SK-N-SH (cell line): ENCODE data around the gene POLR1H. TPM values are rescaled to one million over a fixed set of nuclear protein-coding genes. Genes with fewer than 3 reads are reported as not detected.
A peak's percentile ranks its signal among the peaks of the same experiment; 100 is the strongest.

Experiments used
- CTCF ChIA-PET: fragments of 300-600, 350-600 bp; formaldehyde crosslinking; extraction: SDS; loops from one replicate; lab custom pipeline; 2021; lab: Yijun Ruan, JAX
- POLR2A ChIA-PET: fragments of 350-600 bp; sonication (Branson Sonifier 250); formaldehyde crosslinking; extraction: SDS; loops from one replicate; lab custom pipeline; 2020; ENCODE audit warnings: antibody characterized with exemption, inconsistent platforms; lab: Yijun Ruan, JAX
- DNase-seq: peaks from one replicate; pipeline ENCODE4 v3.0.0; 2012
- H2AFZ ChIP-seq: fragments of 200-600 bp; sonication (generic); 2 replicates; pipeline ENCODE4 v1.8.1; 2016; ENCODE audit warnings: antibody characterized with exemption, mild to moderate bottlenecking, low read depth
- H3F3A ChIP-seq: fragments of 200-600 bp; sonication (generic); replicated peaks from 2 replicates; pipeline ENCODE3; 2016; ENCODE audit warnings: antibody characterized with exemption, mild to moderate bottlenecking; ENCODE audit not compliant: insufficient read depth
- H3K27ac ChIP-seq, 2 experiments: fragments of 200-500 bp in 1 of 2; fragments of 200-600 bp in 1 of 2; sonication (Bioruptor generic) in 1 of 2; sonication (generic), shearing (Covaris generic) in 1 of 2; 2 replicates each; pipeline versions ENCODE4 v1.5.1 to v1.6.1; 2014 to 2016; ENCODE audit warnings: low read depth in 2 of 2, inconsistent platforms in 1 of 2, low read length in 1 of 2, mild to moderate bottlenecking in 1 of 2, mixed read lengths in 1 of 2
- H3K27me3 ChIP-seq: fragments of 200-600 bp; sonication (generic), shearing (Covaris generic); 2 replicates; pipeline ENCODE4 v1.6.1; 2016; ENCODE audit warnings: mixed run types; ENCODE audit not compliant: insufficient read depth
- H3K36me3 ChIP-seq, 2 experiments: fragments of 200-500 bp in 1 of 2; fragments of 200-600 bp in 1 of 2; sonication (Bioruptor generic) in 1 of 2; sonication (generic) in 1 of 2; replicated peaks in 1 of 2; 2 replicates each; pipeline versions ENCODE3 to v1.5.1; 2014 to 2016; ENCODE audit warnings: low read length in 1 of 2, mild to moderate bottlenecking in 1 of 2; ENCODE audit not compliant: insufficient read depth in 2 of 2, control insufficient read depth in 1 of 2
- H3K4me1 ChIP-seq, 2 experiments: fragments of 200-500 bp in 1 of 2; fragments of 200-600 bp in 1 of 2; sonication (Bioruptor generic) in 1 of 2; sonication (generic), shearing (Covaris generic) in 1 of 2; 2 replicates each; pipeline versions ENCODE4 v1.5.1 to v1.6.1; 2014 to 2016; ENCODE audit warnings: low read depth in 1 of 2, low read length in 1 of 2, mixed run types in 1 of 2; ENCODE audit not compliant: insufficient read depth in 2 of 2, control insufficient read depth in 1 of 2
- H3K4me2 ChIP-seq: fragments of 200-600 bp; sonication (generic), shearing (Covaris generic); 2 replicates; pipeline ENCODE4 v1.6.1; 2017; ENCODE audit warnings: mixed run types
- H3K4me3 ChIP-seq, 2 experiments: fragments of 200-500 bp in 1 of 2; fragments of 200-600 bp in 1 of 2; sonication (Bioruptor generic) in 1 of 2; sonication (generic), shearing (Covaris generic) in 1 of 2; 2 replicates each; pipeline versions ENCODE4 v1.5.1 to v1.8.1; 2014 to 2016; ENCODE audit warnings: low read depth in 2 of 2, inconsistent platforms in 1 of 2, low read length in 1 of 2, mild to moderate bottlenecking in 1 of 2, mixed read lengths in 1 of 2, moderate library complexity in 1 of 2
- H3K79me2 ChIP-seq: fragments of 200-600 bp; sonication (generic); 2 replicates; pipeline ENCODE4 v1.8.1; 2017; ENCODE audit warnings: mild to moderate bottlenecking; ENCODE audit not compliant: insufficient read depth
- H3K9ac ChIP-seq: fragments of 200-600 bp; sonication (generic); 2 replicates; pipeline ENCODE4 v1.6.1; 2017; ENCODE audit warnings: mixed run types
- H3K9me2 ChIP-seq: fragments of 200-600 bp; sonication (generic); 2 replicates; pipeline ENCODE4 v1.6.1; 2017; ENCODE audit warnings: mixed run types
- H3K9me3 ChIP-seq: fragments of 200-600 bp; sonication (generic); 2 replicates; pipeline ENCODE4 v1.6.1; 2017; ENCODE audit warnings: mixed run types, mild to moderate bottlenecking, moderate library complexity
- H4K20me1 ChIP-seq: fragments of 200-600 bp; sonication (generic); 2 replicates; pipeline ENCODE4 v1.6.1; 2017; ENCODE audit warnings: mild to moderate bottlenecking, mixed run types; ENCODE audit not compliant: insufficient read depth
- CTCF ChIP-seq: fragments of 200-600 bp; sonication (generic); IDR thresholded peaks from 2 replicates; pipeline ENCODE4 v1.6.1; 2017; ENCODE audit warnings: antibody characterized with exemption, mild to moderate bottlenecking, moderate library complexity
- EZH2phosphoT487 ChIP-seq: fragments of 200-600 bp; sonication (generic); IDR thresholded peaks from 2 replicates; pipeline ENCODE4 v1.6.1; 2017; ENCODE audit warnings: low read depth, mixed run types, mild to moderate bottlenecking, antibody characterized with exemption, moderate library complexity, borderline replicate concordance
- IRF3 ChIP-seq: fragments of 150-350 bp; IDR thresholded peaks from 2 replicates; pipeline ENCODE4 v1.6.1; 2016; ENCODE audit warnings: mild to moderate bottlenecking, low read depth, low read length
- JUND ChIP-seq: IDR thresholded peaks from 2 replicates; pipeline ENCODE4 v1.4.0; 2012
- MAX ChIP-seq: IDR thresholded peaks from 2 replicates; pipeline ENCODE4 v1.4.0; 2012; ENCODE audit warnings: low read depth
- MEF2A ChIP-seq: IDR thresholded peaks from 2 replicates; pipeline ENCODE4 v1.4.0; 2012; ENCODE audit warnings: low read depth, borderline replicate concordance
- NRF1 ChIP-seq: IDR thresholded peaks from 2 replicates; pipeline ENCODE4 v1.6.1; 2012; ENCODE audit warnings: low read depth, mild to moderate bottlenecking, low read length
- RCOR1 ChIP-seq: fragments of 150-350 bp; IDR thresholded peaks from 2 replicates; pipeline ENCODE4 v1.6.1; 2017; ENCODE audit warnings: antibody characterized with exemption, low read length
- WGBS: methylation state at CpG from one replicate; pipeline ENCODE4 v1.1.6; 2017; ENCODE audit warnings: low lambda C conversion rate; 5-methylcytosine and 5-hydroxymethylcytosine counted together
- polyA plus RNA-seq, 3 experiments: library from polyadenylated mRNA; depleted of rRNA; stranded (reverse); fragments of >200 nt; gene quantifications; 2 replicates each; pipeline ENCODE4 v1.2.3, GENCODE V29; 2012

POLR1H gene
- polyA plus RNA-seq, 1 of the 3 experiments (the other 2 are of a cell fraction): 40.6 TPM

GRCh38 chr6:30075790-30076732 is 15.0 kb downstream of the POLR1H start:
- Histone ChIP-seq H3K36me3 (no peaks in the 10 kb centered on the region), H2AFZ (no peak overlapping the region), H3K27ac (no peak overlapping the region), H3K9me2 (no peaks in the 10 kb centered on the region), H3K79me2 (no peaks in the 10 kb centered on the region), H3K9ac (no peak overlapping the region), H3K27me3 (no peaks in the 10 kb centered on the region; the same call in 1 of the 2 replicates), H3F3A (no peaks in the 10 kb centered on the region), H3K4me1 (no peaks in the 10 kb centered on the region; a peak in 1 of 4 replicates), H3K4me2 (no peak overlapping the region), H4K20me1 (no peaks in the 10 kb centered on the region), H3K4me3 (no peak overlapping the region), H3K9me3 (no peaks in the 10 kb centered on the region)
- TF ChIP-seq EZH2phosphoT487 (no peak), CTCF (peak; percentile 45)
- peak; percentile 60 for DNase-seq
- ChIA-PET POLR2A (no interaction called here), CTCF (interaction anchor here (1.4 to 1.9 kb wide), 2 partner anchors 8 to 12 kb away, joined by 3 to 5 read pairs; no protein-coding TSS in a partner anchor)
- 69% methylated on average over 10 of the region's 22 CpGs for WGBS

- Histone ChIP-seq H3K4me1 (no peaks in the 10 kb centered on the region; a peak in 1 of 4 replicates), H4K20me1 (no peaks in the 10 kb centered on the region), H3K27me3 (no peaks in the 10 kb centered on the region; the same call in 1 of the 2 replicates), H2AFZ (no peak overlapping the region), H3K4me2 (no peak overlapping the region), H3K9me3 (no peaks in the 10 kb centered on the region), H3K9me2 (no peaks in the 10 kb centered on the region), H3K4me3 (no peak overlapping the region), H3K79me2 (no peaks in the 10 kb centered on the region), H3K9ac (no peak overlapping the region), H3F3A (no peaks in the 10 kb centered on the region), H3K36me3 (no peaks in the 10 kb centered on the region), H3K27ac (no peak overlapping the region)
- no peak for TF ChIP-seq IRF3
- no peak for TF ChIP-seq JUND
- TF ChIP-seq RCOR1: no peak
- TF ChIP-seq NRF1: no peak
- TF ChIP-seq MAX: no peak
- TF ChIP-seq MEF2A: no peak
- ChIA-PET POLR2A (no interaction called here), CTCF (interaction anchor here (0.8 to 1.9 kb wide), 3 partner anchors 9 to 63 kb away, joined by 3 to 5 read pairs (median 3); no protein-coding TSS in a partner anchor)
- 18% methylated on average over 4 of the region's 4 CpGs for WGBS
- DNase-seq: no peak
Observed at GRCh38 chr6:30077218-30077617, 16.2 kb downstream of the POLR1H start.
